GM19023 (cell line): ENCODE measurements around the gene SRSF8.
A peak's percentile ranks its signal among the peaks of the same experiment; 100 is the strongest.
"Not testable (repeated sequence)": the region's sequence is repeated elsewhere in the genome, so short reads cannot be mapped to it uniquely, and the experiment has no call there.

Experiments
- ATAC-seq: cut with Tn5 transposase; IDR thresholded peaks from one replicate; pipeline ENCODE4 v1.9.1; 2021; ENCODE audit warnings: mild to moderate bottlenecking, moderate library complexity; ENCODE audit not compliant: unreplicated experiment

SRSF8 gene, protein sequence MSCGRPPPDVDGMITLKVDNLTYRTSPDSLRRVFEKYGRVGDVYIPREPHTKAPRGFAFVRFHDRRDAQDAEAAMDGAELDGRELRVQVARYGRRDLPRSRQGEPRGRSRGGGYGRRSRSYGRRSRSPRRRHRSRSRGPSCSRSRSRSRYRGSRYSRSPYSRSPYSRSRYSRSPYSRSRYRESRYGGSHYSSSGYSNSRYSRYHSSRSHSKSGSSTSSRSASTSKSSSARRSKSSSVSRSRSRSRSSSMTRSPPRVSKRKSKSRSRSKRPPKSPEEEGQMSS

DNA sequence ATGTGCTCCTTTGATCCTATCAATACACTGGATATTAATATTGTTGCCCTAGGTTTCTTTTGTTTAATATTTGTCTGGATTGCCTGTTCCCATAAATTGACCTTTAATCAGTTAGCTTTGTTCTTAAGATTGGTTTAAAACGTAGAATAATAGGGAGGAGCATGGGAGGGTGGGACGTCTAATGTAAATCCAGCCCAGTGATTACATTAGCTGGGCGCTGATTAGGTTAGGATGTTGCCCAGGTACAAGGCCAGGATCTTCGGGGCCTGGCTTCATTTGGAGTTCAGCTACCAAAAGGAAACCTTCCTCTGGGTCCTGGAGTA, at the start of gene SRSF8:
Gene SRSF8, plus strand, starts transcription at position 204 of the 323 bp plus-strand sequence. CDS start 308 bp downstream, outside the sequence.
- peak; percentile 47 for ATAC-seq

DNA sequence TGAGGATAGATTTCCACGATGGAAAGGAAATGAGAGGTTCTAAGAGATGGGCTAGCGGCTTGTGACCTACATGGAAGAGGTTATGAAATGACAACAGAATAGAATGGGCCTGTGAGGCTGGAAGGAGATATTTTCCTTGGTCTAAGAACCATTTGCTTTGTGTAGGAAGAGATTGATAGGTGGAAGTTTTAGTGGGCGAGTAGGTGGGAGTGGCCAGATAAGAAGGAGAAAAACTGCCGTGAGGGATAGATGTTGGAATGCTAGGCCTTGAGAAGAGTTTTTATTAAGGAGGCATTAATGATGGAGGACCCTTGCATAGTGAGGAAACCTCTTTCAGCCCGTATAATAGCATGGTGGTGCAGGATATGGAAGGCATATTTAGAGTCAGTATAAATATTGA, 45.3 kb upstream of the SRSF8 start:
- ATAC-seq: not testable (repeated sequence)

DNA sequence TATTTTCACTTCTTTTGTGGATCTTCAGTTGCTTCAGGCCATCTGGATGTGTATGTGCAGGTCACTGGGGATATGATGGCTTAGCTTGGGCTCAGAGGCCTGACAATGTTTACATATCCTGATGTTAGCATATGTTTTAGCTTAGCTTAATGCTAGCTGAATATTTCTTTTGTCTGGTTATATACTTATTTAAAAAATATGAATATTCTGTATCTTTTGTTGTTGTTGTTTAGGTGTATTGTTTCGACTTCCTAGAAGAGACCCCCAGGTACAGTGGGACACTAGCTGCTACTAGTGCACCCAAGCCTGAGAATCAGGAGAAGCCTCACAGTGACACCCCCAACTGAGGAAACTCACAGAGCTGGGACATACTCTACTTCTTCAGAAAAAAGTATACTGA, 41.8 kb upstream of the SRSF8 start, which contains the start of gene KDM4E:
Gene KDM4E, plus strand, starts transcription at position 301 of the 400 bp plus-strand sequence. CDS start 300 bp downstream, outside the sequence.
- no peak for ATAC-seq

DNA sequence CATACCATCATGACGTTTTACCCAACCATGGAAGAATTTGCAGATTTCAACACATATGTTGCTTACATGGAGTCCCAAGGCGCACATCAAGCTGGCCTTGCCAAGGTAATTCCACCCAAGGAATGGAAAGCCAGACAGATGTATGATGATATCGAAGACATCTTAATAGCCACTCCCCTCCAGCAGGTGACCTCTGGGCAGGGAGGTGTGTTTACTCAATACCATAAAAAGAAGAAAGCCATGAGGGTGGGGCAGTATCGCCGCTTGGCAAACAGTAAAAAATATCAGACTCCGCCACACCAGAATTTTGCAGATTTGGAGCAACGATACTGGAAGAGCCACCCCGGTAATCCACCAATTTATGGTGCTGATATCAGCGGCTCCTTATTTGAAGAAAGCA, 41.1 kb upstream of the SRSF8 start:
- ATAC-seq: not testable (repeated sequence)

DNA sequence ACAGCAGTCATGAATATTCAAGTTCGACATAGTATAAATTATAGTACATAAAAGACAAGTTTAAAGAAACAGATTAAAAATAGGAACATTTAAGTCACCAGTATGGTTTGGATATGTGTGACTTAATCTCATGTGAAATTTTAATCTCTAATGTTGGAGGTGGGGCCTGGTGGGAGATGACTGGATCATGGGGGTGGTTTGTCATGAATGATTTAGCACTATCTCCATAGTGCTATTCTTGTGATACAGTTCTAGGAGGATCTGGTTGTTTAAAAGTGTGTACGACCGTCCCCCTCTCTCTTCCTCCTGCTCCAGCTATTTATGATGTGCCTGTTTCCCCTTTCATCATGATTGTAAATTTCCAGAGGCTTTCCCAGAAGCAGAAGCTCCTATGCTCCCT, 38.4 kb upstream of the SRSF8 start:
- no peak for ATAC-seq

DNA sequence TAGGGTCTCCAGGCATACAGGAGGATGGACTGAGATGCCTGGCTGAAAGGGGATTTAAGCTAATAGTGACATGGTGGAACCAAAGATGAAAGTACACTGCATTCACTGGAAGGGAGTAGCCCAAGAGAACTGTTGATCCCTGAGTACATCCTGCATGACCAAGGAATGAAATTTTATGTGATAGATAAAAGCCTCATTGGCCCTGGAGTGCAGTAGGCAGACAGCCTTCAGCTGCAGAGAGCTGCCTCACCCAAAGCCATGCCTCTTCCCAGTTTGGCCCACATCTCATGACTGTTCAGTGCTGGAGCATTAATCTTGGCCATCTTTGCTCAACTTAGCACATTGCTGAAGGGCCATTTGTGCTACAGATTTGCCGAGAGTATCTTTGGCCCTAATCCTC, 33.7 kb upstream of the SRSF8 start:
- no peak for ATAC-seq

DNA sequence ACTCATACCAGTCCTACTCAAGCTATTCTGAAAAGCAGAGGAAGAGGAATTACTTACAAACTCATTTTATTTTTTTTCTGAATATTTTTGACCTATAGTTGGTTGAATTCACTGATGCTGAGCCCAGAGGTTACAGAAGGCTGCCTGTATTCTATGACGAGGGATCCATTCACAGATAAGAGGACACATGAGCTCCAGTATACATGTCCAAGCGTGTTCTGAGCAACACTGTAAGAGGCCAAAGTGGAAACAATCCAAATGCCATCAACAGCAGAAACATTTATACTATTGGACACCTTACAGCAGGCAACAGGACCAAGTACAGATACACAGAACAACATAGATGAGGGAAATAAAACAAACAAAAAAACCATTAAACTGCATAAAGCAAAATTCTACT, 31.4 kb upstream of the SRSF8 start:
- no peak for ATAC-seq

DNA sequence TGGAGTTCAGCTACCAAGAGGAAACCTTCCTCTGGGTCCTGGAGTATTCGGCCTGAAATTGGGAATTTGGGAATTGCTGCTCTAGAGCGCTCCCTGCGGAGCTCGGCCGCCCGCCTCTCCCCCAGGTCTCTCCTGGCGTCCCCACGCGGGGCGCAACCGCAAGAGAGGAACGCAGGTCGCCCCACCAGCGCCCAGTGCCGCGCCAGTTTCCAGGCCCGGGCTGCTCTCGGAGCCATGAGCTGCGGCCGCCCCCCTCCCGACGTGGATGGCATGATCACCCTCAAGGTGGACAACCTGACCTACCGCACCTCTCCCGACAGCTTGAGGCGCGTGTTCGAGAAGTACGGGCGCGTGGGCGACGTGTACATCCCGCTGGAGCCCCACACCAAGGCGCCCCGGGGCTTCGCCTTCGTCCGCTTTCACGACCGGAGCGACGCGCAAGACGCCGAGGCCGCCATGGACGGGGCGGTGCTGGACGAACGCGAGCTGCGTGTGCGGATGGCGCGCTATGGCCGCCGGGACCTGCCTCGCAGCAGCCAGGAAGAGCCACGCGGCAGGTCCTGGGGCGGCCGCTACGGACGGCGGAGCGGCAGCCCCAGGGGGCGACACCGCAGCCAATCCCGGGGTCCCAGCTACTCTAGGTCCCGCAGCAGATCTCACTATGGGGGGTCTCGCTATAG, 29.2 kb upstream of the SRSF8 start:
- ATAC-seq: not testable (repeated sequence)

DNA sequence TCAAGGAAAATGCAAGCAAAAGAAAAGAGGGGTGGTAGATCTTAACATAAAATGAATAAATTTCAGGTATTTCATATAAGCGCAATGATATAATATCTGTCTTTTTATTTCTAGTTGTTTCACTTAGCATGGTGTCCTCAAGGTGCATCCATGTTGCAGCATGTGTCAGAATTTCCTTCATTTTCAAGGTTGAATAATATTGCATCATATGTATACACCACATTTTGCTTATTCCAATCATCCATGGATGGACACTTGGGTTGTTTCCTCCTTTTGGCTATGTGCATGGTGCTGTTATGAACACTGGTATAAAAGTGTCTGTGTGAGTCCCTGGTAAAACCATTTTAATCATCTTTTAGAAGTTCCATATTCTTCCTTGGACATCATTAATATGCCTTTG, 24.5 kb upstream of the SRSF8 start:
- no peak for ATAC-seq

DNA sequence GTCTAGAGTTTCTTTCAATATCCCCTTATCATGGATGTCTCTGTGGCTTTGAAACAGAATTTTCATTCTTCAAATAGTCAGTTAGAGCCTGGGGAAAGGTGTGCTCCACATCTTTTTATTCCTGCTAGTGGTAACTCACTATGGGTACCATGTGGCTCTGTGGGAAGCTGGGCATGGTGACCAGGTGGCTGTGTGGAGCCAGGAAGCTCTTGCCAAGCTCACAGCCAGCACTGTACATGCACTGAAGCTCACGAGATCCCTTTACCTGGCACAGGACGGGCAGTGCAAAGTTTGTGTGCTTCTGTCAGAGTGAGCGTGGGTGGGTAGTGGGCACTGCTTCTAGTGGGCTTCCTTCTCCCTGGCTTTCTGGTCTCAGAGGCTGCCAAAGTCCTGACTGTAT, 23.8 kb upstream of the SRSF8 start:
- ATAC-seq: no peak

DNA sequence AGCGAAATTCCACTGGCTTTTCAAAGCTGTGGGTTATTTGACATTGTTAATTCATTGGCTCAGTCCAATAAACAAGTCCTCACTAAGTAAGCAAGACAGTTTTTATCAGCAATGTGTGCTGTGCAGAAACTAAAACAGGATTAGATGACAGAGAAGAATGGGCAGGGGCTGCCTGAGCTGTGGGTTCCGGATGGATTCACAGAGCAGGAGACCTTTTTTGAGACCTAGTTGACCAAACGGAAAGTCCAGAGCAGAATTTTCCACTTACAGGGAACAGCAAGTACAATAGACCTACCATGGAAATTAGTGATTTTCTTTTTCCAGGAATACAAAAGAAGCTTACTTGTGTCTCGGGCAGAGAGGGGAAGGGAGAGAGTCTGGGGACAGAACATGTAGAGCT, 22.7 kb upstream of the SRSF8 start:
- ATAC-seq: no peak

DNA sequence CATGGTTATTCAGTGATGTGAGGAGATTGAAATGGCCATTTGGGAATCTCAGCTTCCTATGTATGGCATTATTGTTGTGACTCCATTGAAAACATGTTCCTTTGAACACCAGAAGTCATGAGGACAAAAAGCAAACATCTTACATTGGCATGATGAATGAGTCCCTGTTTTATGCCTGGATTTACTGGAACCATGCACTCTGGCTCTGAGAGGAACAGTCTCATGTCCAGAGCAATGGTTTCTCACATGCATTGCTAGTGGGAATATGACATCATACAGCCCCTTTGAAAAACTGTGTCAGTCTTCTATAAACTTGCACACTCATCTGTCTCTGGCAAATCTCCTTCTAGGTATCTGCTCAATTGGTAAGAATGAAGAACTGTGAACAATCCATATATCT, 20.9 kb upstream of the SRSF8 start:
- ATAC-seq: no peak

DNA sequence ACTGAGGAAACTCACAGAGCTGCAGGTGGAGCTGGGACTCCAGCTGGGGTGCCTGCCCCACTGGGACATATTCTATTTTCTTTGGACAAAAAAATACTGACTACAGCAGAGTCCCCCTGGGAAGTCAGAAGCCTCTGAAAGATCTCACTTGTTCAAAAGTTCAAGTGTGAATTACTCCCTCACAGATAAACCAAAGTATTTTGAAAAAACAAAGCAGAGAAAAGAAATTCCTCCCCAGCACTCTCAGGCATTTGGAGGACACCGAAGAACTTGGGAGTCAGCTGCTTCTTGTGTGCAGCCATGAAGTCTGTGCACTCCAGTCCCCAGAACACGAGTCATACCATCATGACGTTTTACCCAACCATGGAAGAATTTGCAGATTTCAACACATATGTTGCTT, 17.6 kb upstream of the SRSF8 start, which contains the start of gene KDM4F:
Gene KDM4F, plus strand, starts transcription at position 301 of the 400 bp plus-strand sequence.
- ATAC-seq: not testable (repeated sequence)

DNA sequence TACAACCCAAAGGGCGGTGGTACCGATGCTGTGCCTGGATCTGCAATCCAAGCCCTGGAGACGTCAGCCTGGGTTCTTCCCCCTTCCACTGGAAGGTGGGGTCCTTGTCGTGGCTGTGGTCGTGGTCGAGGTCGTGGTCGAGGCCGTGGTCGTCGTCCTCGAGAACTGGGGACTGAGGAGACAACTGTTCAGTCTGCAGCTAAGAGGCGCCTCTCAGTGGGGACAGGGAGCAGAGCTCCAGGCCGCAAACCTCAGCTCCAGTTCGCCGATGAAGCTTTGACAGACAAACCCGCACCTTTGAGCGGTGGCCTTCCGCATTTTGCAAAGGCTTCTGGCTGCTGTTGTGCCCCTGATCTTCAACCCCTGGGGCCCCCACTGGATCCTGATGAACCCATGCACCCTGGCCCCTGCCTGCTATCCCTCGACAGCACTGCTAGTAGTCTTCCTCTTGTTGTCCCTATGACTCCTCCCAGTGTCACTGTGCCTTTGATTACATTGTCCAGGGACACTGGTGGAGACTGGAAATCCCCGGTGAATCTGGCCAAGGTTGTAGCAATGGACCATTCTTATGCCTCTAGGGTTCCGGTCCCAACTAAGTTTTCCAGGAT, 16.0 kb upstream of the SRSF8 start:
- no peak for ATAC-seq

DNA sequence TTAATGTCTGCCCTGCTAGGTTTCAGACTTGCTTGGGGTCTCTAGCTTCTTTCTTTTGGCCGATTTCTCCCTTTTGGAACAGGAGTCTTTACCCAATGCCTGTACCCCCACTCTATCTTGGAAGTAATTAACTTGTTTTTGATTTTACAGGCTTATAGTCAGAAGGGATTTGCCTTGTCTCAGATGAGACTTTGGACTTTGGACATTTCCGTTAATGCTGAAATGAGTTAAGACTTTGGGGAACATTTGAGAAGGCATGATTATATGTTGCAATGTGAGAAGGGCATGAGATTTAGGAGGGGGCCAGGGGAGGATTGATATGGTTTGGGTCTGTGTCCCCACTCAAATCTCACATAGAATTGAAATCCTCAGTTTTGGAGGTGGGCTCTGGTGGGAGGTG, 12.4 kb upstream of the SRSF8 start:
- no peak for ATAC-seq

DNA sequence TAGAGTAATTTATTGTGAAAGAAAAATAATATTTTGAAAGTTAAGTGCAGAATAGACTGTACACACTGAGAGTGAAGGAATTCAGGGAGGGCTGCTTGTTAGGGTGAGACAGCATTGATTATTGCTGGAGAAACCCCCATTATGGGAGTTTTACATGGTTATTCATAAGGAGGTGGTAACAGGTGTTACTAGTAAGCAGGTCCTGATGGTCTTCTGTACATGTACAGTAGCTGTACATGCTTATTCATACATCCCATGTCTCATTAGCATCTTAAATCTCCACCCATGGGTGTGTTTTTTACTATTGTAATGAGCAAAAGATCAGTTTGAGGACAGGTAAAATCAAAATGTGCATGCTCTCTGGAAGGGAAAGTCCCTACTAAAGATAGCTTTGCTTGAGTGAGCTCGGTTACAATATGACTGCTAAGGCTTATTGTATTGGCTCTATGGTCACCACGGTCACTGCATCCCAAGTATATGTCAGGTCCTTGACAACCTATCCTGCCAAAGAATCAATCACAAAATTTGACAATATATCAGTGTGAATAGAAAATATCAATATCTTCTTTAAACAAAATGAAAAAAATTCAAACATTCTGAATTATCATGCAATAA, 11.3 kb upstream of the SRSF8 start:
- peak; percentile 95 for ATAC-seq

DNA sequence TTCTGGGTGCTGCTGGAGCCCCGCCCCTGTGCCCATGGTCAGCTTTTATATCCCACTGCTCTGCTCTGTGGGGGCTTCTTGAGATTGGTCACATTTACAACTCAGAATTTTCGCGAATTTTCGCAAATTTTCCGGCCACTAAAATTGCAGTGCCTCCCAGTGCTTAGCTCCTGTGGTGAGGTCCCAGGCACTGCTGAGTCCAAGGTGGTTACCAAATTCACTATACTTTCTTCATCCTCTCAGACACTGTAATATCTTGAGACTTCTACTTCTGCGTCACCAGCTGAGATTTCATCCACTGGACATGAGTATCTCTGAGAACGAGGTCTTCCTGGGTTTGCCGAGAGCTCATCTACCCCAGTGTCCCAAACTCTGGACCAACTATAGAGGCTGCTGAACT, 8.8 kb upstream of the SRSF8 start:
- no peak for ATAC-seq

DNA sequence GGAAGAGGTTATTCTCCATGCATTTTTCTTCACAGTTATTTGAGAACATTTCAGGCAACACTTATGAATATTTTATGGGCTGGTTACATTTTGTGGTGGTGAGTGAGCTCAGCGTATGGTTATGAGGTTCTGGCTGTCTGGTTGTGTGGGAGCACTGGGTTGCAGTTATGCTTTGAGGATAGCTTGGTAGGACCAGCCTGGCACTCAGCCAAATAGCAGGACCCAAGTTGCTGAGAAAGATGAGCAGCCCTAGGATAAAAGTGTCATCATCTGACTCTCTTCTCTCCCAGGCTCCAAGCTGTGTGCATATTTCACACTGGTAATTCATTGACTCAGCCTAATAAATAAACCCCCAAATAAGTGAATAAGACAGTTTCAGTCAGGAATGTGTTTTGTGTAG, 8.1 kb upstream of the SRSF8 start:
- no peak for ATAC-seq

DNA sequence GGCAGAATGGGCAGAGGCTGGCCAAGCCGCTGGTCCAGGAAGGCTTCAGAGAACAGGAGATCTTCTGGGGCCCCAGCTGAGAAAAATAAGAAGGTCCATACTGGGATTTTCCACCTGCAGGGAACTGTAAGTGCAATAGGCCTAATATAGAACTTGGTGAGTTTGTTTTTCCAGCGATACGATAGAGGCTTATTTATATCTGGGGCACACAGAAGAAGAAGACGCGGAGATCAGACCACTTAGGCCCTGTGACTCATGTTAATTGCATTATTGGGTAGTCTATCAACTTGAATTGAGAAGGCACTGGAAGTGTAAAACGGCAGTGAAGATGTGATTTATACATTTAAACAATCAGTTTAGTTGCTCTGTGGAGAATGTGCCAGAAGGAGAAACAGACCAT, 7.7 kb upstream of the SRSF8 start:
- no peak for ATAC-seq

DNA sequence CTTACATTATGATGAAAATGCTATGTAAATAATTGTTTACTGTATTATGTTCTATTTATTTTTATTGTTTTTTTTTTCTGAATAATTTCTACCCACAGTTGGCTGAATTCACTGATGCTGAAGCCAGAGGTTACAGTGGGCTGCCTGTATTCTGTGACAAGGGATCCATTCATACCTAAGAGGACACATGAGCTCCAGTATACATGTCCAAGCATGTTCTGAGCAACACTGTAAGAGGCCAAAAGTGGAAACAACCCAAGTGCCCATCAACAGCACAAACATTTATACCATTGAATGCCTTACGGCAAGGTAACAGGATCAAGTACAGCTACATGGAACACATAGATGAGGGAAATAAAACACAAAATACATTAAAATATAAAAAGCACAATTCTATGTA, 1.4 kb upstream of the SRSF8 start:
- ATAC-seq: no peak

DNA sequence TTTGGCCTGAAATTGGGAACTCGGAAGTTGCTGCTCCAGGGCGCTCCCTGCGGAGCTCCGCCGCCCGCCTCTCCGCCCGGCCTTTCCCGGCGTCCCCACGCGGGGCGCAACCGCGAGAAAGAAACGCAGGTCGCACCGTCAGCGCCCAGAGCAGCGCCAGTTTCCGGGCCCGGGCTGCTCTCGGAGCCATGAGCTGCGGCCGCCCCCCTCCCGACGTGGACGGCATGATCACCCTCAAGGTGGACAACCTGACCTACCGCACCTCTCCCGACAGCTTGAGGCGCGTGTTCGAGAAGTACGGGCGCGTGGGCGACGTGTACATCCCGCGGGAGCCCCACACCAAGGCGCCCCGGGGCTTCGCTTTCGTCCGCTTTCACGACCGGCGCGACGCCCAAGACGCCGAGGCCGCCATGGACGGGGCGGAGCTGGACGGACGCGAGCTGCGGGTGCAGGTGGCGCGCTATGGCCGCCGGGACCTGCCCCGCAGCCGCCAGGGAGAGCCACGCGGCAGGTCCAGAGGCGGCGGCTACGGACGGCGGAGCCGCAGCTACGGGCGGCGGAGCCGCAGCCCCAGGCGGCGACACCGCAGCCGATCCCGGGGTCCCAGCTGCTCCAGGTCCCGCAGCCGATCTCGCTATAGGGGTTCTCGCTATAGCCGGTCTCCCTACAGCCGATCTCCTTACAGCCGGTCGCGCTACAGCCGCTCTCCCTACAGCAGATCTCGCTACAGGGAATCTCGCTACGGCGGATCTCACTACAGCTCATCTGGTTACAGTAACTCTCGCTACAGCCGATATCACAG, 521 bp downstream of the SRSF8 start:
- ATAC-seq: peak; percentile 72
